HT-29 (cell line): Measurements from ENCODE around the gene SCMH1. TPM values are rescaled to one million over a fixed set of nuclear protein-coding genes. Genes with fewer than 3 reads are reported as not detected.

Experiments
- DNase-seq: peaks from one replicate; pipeline ENCODE4 v3.0.0-alpha.2; 2015; ENCODE audit warnings: low spot score
- total RNA-seq: library from RNA; depleted of rRNA; stranded (reverse); fragments of >200 nt; shearing (Covaris generic); gene quantifications from 2 replicates; pipeline ENCODE4 v1.2.3, GENCODE V29; 2014

The SCMH1 gene
- total RNA-seq, 1 experiment from 2014 or later, result 24.7 TPM

GRCh38 chr1:41028034-41028642, 214.0 kb downstream of the SCMH1 start:
- DNase-seq, result no peak

- DNase-seq, result no peak
Measured at GRCh38 chr1:41025979-41026819, 215.9 kb downstream of the SCMH1 start.

- DNase-seq, result no peak
Measured at GRCh38 chr1:41024953-41025352, 217.2 kb downstream of the SCMH1 start.

- peak; percentile 30 for DNase-seq
Measured at GRCh38 chr1:41023279-41023990, 218.7 kb downstream of the SCMH1 start.

GRCh38 chr1:41022424-41022823, 219.7 kb downstream of the SCMH1 start:
- no peak for DNase-seq

- no peak for DNase-seq
Measured at GRCh38 chr1:41021526-41022308, 220.4 kb downstream of the SCMH1 start, which contains the start of gene SLFNL1. Gene SLFNL1, minus strand, starts transcription at chr1:41021725. Its CDS starts 1,065 bp downstream, at chr1:41020660.

GRCh38 chr1:41020654-41021053, 221.5 kb downstream of the SCMH1 start:
- no peak for DNase-seq

- DNase-seq, result no peak
Measured at GRCh38 chr1:41020109-41020576, 222.0 kb downstream of the SCMH1 start.

- no peak for DNase-seq
Measured at GRCh38 chr1:41019353-41019745, 222.8 kb downstream of the SCMH1 start.

GRCh38 chr1:41018018-41018410, 224.1 kb downstream of the SCMH1 start:
- DNase-seq, result no peak

GRCh38 chr1:41017141-41018017, 224.7 kb downstream of the SCMH1 start:
- no peak for DNase-seq

GRCh38 chr1:41015897-41016470, 226.1 kb downstream of the SCMH1 start:
- DNase-seq, result no peak

- no peak for DNase-seq
Measured at GRCh38 chr1:41015281-41015896, 226.7 kb downstream of the SCMH1 start.

- DNase-seq, result no peak
Measured at GRCh38 chr1:41014871-41015270, 227.2 kb downstream of the SCMH1 start.

- no peak for DNase-seq
Measured at GRCh38 chr1:41013796-41014195, 228.3 kb downstream of the SCMH1 start.

GRCh38 chr1:41013024-41013423, 229.1 kb downstream of the SCMH1 start:
- DNase-seq, result no peak

- no peak for DNase-seq
Measured at GRCh38 chr1:41010345-41010744, 231.8 kb downstream of the SCMH1 start.

- no peak for DNase-seq
Measured at GRCh38 chr1:41009466-41009865, 232.6 kb downstream of the SCMH1 start.
